H1 (cell line): Measurements from ENCODE around the gene CREG2. TPM values are rescaled to one million over a fixed set of nuclear protein-coding genes. Genes with fewer than 3 reads are reported as not detected.
A peak's percentile ranks its signal among the peaks of the same experiment; 100 is the strongest.

ENCODE experiments used
- CTCF ChIA-PET: fragments of 300-600 bp; sonication (Branson Sonifier 250); formaldehyde crosslinking; loops from one replicate; lab custom pipeline; 2021; ENCODE audit not compliant: partially characterized antibody; lab: Charles Lee
- POLR2A ChIA-PET: fragments of 300-600 bp; sonication (Branson Sonifier 250); formaldehyde crosslinking; loops from one replicate; lab custom pipeline; 2021; ENCODE audit warnings: inconsistent platforms; ENCODE audit not compliant: partially characterized antibody; lab: Charles Lee
- DNase-seq, 2 experiments: peaks; one replicate each; pipeline versions ENCODE4 v3.0.0 to v3.0.0-alpha.2; 2010 to 2022; ENCODE audit warnings: low spot score in 2 of 2, low read depth in 1 of 2, mixed read lengths in 1 of 2
- FAIRE-seq: peaks from 2 replicates; lab custom pipeline; 2011; peaks lifted over from hg19 to GRCh38; lab: Jason Lieb, UNC
- H2AFZ ChIP-seq: 2 replicates; pipeline ENCODE4 v1.8.1; 2012; ENCODE audit warnings: low read length, inconsistent platforms
- H2AK5ac ChIP-seq: 2 replicates; pipeline ENCODE4 v1.6.1; 2013; ENCODE audit warnings: low read depth, low read length
- H2BK120ac ChIP-seq: replicated peaks from 2 replicates; pipeline ENCODE3; 2013; ENCODE audit warnings: low read depth, low read length, inconsistent platforms
- H2BK12ac ChIP-seq: 2 replicates; pipeline ENCODE4 v1.6.1; 2013; ENCODE audit warnings: low read depth, low read length
- H2BK15ac ChIP-seq: 2 replicates; pipeline ENCODE4 v1.6.1; 2013; ENCODE audit warnings: low read length
- H2BK20ac ChIP-seq: 2 replicates; pipeline ENCODE4 v1.6.1; 2013; ENCODE audit warnings: low read length
- H2BK5ac ChIP-seq: 2 replicates; pipeline ENCODE4 v1.6.1; 2013; ENCODE audit warnings: low read depth, low read length
- H3K14ac ChIP-seq: 2 replicates; pipeline ENCODE4 v1.6.1; 2013; ENCODE audit warnings: inconsistent platforms; ENCODE audit not compliant: insufficient read length
- H3K18ac ChIP-seq: 2 replicates; pipeline ENCODE4 v1.6.1; 2013; ENCODE audit warnings: low read length; ENCODE audit errors: extremely low read depth
- H3K23ac ChIP-seq: 2 replicates; pipeline ENCODE4 v1.6.1; 2013; ENCODE audit warnings: inconsistent platforms; ENCODE audit not compliant: insufficient read length
- H3K23me2 ChIP-seq: 2 replicates; pipeline ENCODE4 v1.6.1; 2013; ENCODE audit warnings: low read depth, low read length
- H3K27ac ChIP-seq: 2 replicates; pipeline ENCODE4 v1.6.1; 2011; ENCODE audit warnings: low read depth, low read length, inconsistent platforms
- H3K27me3 ChIP-seq, 4 experiments: replicated peaks in 1 of 4; 1 replicate in 1 of 4; 2 replicates in 3 of 4; pipeline versions ENCODE4 v1.6.1 to v1.8.1; 2011 to 2013; ENCODE audit warnings: low read length in 3 of 4, mild to moderate bottlenecking in 3 of 4, inconsistent platforms in 2 of 4, mixed read lengths in 2 of 4, moderate library complexity in 1 of 4; ENCODE audit not compliant: control insufficient read depth in 3 of 4, insufficient read depth in 3 of 4; ENCODE audit errors: extremely low read depth in 1 of 4
- H3K36me3 ChIP-seq, 4 experiments: 2 replicates each; pipeline versions ENCODE4 v1.6.1 to v1.8.1; 2011 to 2013; ENCODE audit warnings: mild to moderate bottlenecking in 4 of 4, low read length in 3 of 4, moderate library complexity in 2 of 4, control low read depth in 1 of 4, inconsistent platforms in 1 of 4; ENCODE audit not compliant: insufficient read depth in 4 of 4, control insufficient read depth in 2 of 4
- H3K4ac ChIP-seq: replicated peaks from 2 replicates; pipeline ENCODE3; 2013; ENCODE audit warnings: low read length, low read depth, mixed read lengths, inconsistent platforms; ENCODE audit not compliant: insufficient read length
- H3K4me1 ChIP-seq, 4 experiments: replicated peaks in 1 of 4; 1 replicate in 1 of 4; 2 replicates in 3 of 4; pipeline versions ENCODE4 v1.6.1 to v1.8.1; 2011 to 2013; ENCODE audit warnings: low read length in 3 of 4, inconsistent platforms in 2 of 4, mixed read lengths in 1 of 4; ENCODE audit not compliant: insufficient read depth in 4 of 4, control insufficient read depth in 3 of 4
- H3K4me2 ChIP-seq, 2 experiments: 2 replicates each; pipeline versions ENCODE4 v1.6.1 to v1.8.1; 2011 to 2013; ENCODE audit warnings: low read depth in 2 of 2, low read length in 2 of 2, control low read depth in 1 of 2, inconsistent platforms in 1 of 2, mild to moderate bottlenecking in 1 of 2; ENCODE audit not compliant: insufficient read depth in 1 of 2
- H3K4me3 ChIP-seq, 4 experiments: fragments of 200-600, 300-600 bp in 1 of 4; sonication (generic), shearing (Covaris generic), sonication (Bioruptor Twin) in 1 of 4; 2 replicates each; pipeline versions ENCODE4 v1.5.1 to v1.8.1; 2011 to 2016; ENCODE audit warnings: low read length in 4 of 4, low read depth in 3 of 4, control low read depth in 2 of 4, inconsistent platforms in 2 of 4, mild to moderate bottlenecking in 2 of 4, mixed read lengths in 1 of 4, moderate library complexity in 1 of 4; ENCODE audit not compliant: insufficient read depth in 2 of 4; ENCODE audit errors: extremely low read depth in 1 of 4
- H3K56ac ChIP-seq: replicated peaks from 2 replicates; pipeline ENCODE3; 2013; ENCODE audit warnings: low read depth, mild to moderate bottlenecking, mixed read lengths, low read length, inconsistent platforms; ENCODE audit not compliant: insufficient read length
- H3K79me1 ChIP-seq: 2 replicates; pipeline ENCODE4 v1.6.1; 2013; ENCODE audit warnings: low read depth, low read length, control low read depth
- H3K79me2 ChIP-seq, 2 experiments: 2 replicates each; pipeline versions ENCODE4 v1.6.1 to v1.8.1; 2012 to 2013; ENCODE audit warnings: low read length in 2 of 2, mild to moderate bottlenecking in 2 of 2, inconsistent platforms in 1 of 2; ENCODE audit not compliant: insufficient read depth in 2 of 2, control insufficient read depth in 1 of 2
- H3K9ac ChIP-seq, 4 experiments: replicated peaks in 1 of 4; 1 replicate in 1 of 4; 2 replicates in 3 of 4; pipeline versions ENCODE4 v1.6.1 to v1.8.1; 2011 to 2013; ENCODE audit warnings: low read depth in 3 of 4, low read length in 3 of 4, control low read depth in 2 of 4, mild to moderate bottlenecking in 2 of 4, moderate library complexity in 2 of 4, inconsistent platforms in 1 of 4; ENCODE audit errors: extremely low read depth in 1 of 4
- H3K9me3 ChIP-seq, 2 experiments: 2 replicates each; pipeline versions ENCODE4 v1.6.1 to v1.8.1; 2012 to 2013; ENCODE audit warnings: mild to moderate bottlenecking in 2 of 2, moderate library complexity in 2 of 2, control low read depth in 1 of 2, inconsistent platforms in 1 of 2, low read depth in 1 of 2, low read length in 1 of 2, mixed read lengths in 1 of 2; ENCODE audit not compliant: insufficient read depth in 2 of 2
- H4K20me1 ChIP-seq, 2 experiments: replicated peaks in 1 of 2; 2 replicates each; pipeline versions ENCODE3 to v1.8.1; 2011 to 2013; ENCODE audit warnings: inconsistent platforms in 2 of 2, low read length in 2 of 2, mild to moderate bottlenecking in 1 of 2; ENCODE audit not compliant: insufficient read depth in 2 of 2, control insufficient read depth in 1 of 2
- H4K5ac ChIP-seq: 2 replicates; pipeline ENCODE4 v1.6.1; 2013; ENCODE audit warnings: low read length, low read depth, mixed read lengths, inconsistent platforms; ENCODE audit not compliant: insufficient read length
- H4K8ac ChIP-seq: 2 replicates; pipeline ENCODE4 v1.8.0; 2013; ENCODE audit warnings: mild to moderate bottlenecking, moderate library complexity, low read length, inconsistent platforms; ENCODE audit not compliant: insufficient read depth; ENCODE audit errors: extremely low read depth
- H4K91ac ChIP-seq: replicated peaks from 2 replicates; pipeline ENCODE3; 2013; ENCODE audit warnings: low read length, mixed read lengths, inconsistent platforms; ENCODE audit not compliant: insufficient read length
- CHD2 ChIP-seq: IDR thresholded peaks from 2 replicates; pipeline ENCODE4 v1.6.1; 2012; ENCODE audit warnings: low read length, improper control_type of control experiment
- CTCF ChIP-seq, 3 experiments: IDR thresholded peaks; 1 replicate in 2 of 3; 2 replicates in 1 of 3; pipeline versions ENCODE4 v1.5.1 to v1.6.1; 2011; ENCODE audit warnings: low read length in 3 of 3, mild to moderate bottlenecking in 3 of 3, inconsistent platforms in 2 of 3, low read depth in 1 of 3, moderate library complexity in 1 of 3; ENCODE audit not compliant: insufficient read depth in 1 of 3; ENCODE audit errors: control extremely low read depth in 1 of 3
- EP300 ChIP-seq, 2 experiments: IDR thresholded peaks; 1 replicate in 1 of 2; 2 replicates in 1 of 2; pipeline ENCODE4 v1.6.1; 2011 to 2012; ENCODE audit warnings: low read depth in 2 of 2, low read length in 2 of 2, mild to moderate bottlenecking in 2 of 2, borderline replicate concordance in 1 of 2, inconsistent platforms in 1 of 2, moderate library complexity in 1 of 2
- HDAC2 ChIP-seq, 2 experiments: fragments of 300-600 bp in 1 of 2; sonication (generic) in 1 of 2; IDR thresholded peaks; 2 replicates each; pipeline ENCODE4 v1.6.1; 2011 to 2012; ENCODE audit warnings: low read depth in 2 of 2, low read length in 2 of 2, mild to moderate bottlenecking in 2 of 2, moderate library complexity in 2 of 2, borderline replicate concordance in 1 of 2, inconsistent platforms in 1 of 2
- JUN ChIP-seq: IDR thresholded peaks from 2 replicates; pipeline ENCODE4 v1.6.1; 2011; ENCODE audit warnings: low read depth, mild to moderate bottlenecking, improper control_type of control experiment, low read length
- JUND ChIP-seq: IDR thresholded peaks from 2 replicates; pipeline ENCODE4 v1.6.1; 2011; ENCODE audit warnings: mild to moderate bottlenecking, improper control_type of control experiment, low read length
- KDM5A ChIP-seq: fragments of 200-600 bp; IDR thresholded peaks from 2 replicates; pipeline ENCODE4 v1.7.1; 2012; ENCODE audit warnings: mild to moderate bottlenecking, low read length, inconsistent platforms, mixed read lengths
- PHF8 ChIP-seq: fragments of 200-600 bp; sonication (generic); conservative IDR thresholded peaks from 2 replicates; pipeline ENCODE4 v1.7.1; 2012; ENCODE audit warnings: low read depth, mild to moderate bottlenecking, inconsistent platforms, low read length, moderate library complexity
- POLR2A ChIP-seq, 2 experiments: IDR thresholded peaks; 1 replicate in 1 of 2; 2 replicates in 1 of 2; pipeline ENCODE4 v1.6.1; 2011; ENCODE audit warnings: low read depth in 2 of 2, low read length in 2 of 2, mild to moderate bottlenecking in 2 of 2; ENCODE audit errors: control extremely low read depth in 1 of 2
- POLR2AphosphoS5 ChIP-seq: IDR thresholded peaks from 2 replicates; pipeline ENCODE4 v1.6.1; 2011; ENCODE audit warnings: low read depth, low read length
- POU5F1 ChIP-seq: IDR thresholded peaks from 2 replicates; pipeline ENCODE4 v1.6.1; 2011; ENCODE audit warnings: low read depth, mild to moderate bottlenecking, low read length, moderate library complexity
- WGBS, 2 experiments: shearing (Covaris generic) in 1 of 2; methylation state at CpG; one replicate each; pipeline versions ENCODE4 v1.1.6 to v1.1.7; 2013 to 2015; ENCODE audit warnings: low lambda C conversion rate in 2 of 2, mixed read lengths in 2 of 2, inconsistent platforms in 1 of 2, low coverage in 1 of 2, missing lambda C conversion rate in 1 of 2; ENCODE audit not compliant: insufficient replicate concordance in 2 of 2, insufficient coverage in 1 of 2, insufficient read length in 1 of 2; ENCODE audit errors: extremely low coverage in 1 of 2, missing lambda C conversion rate in 1 of 2; 5-methylcytosine and 5-hydroxymethylcytosine counted together
- polyA plus RNA-seq, 7 experiments: library from polyadenylated mRNA; depleted of rRNA in 3 of 7; stranded (reverse) in 5 of 7; unstranded in 2 of 7; fragments of >200 nt in 5 of 7; fragments of 200-250 nt in 2 of 7; gene quantifications; 1 replicate in 5 of 7; 2 replicates in 1 of 7; 4 replicates in 1 of 7; pipeline versions ENCODE4 v1.2.1 to v1.2.3, GENCODE V29; 2011 to 2013; ENCODE audit warnings: missing spikeins in 2 of 7, mixed read lengths in 2 of 7
- total RNA-seq: library from RNA; stranded (reverse); fragmentation: NEBNext Ultra II Directional; extraction: Animal tissue kit (Norgen Biotek cat#: 25700); gene quantifications from 2 replicates; pipeline ENCODE4 v1.2.1, GENCODE V29; 2021

Gene CREG2
- total and polyA plus RNA-seq, 2 of the 8 experiments (the other 6 are each of a cell fraction or from before 2014, with no cell fraction given), result 2.0 to 2.2 TPM

GRCh38 chr2:101299604-101300003 is 87.7 kb downstream of the CREG2 start:
- H4K91ac ChIP-seq, result no peak overlapping the region
- H3K4me3 ChIP-seq, result no peak overlapping the region
- no peak overlapping the region for H3K14ac ChIP-seq
- H2BK15ac ChIP-seq, result no peak overlapping the region
- peaks cover 0 to 3% (median 0%) of the 10 kb centered on the region in 4 experiments; a peak in 1 of 8 replicates for H3K36me3 ChIP-seq
- no peaks in the 10 kb centered on the region for H3K4me1 ChIP-seq
- H3K79me2 ChIP-seq, result peaks cover 0 to 80% of the 10 kb centered on the region in 2 experiments; a peak in 3 of 4 replicates
- H3K18ac ChIP-seq, result no peak overlapping the region
- no peaks in the 10 kb centered on the region for H3K9me3 ChIP-seq
- no peak for FAIRE-seq
- H4K5ac ChIP-seq, result no peak overlapping the region
- no peak overlapping the region for H2BK20ac ChIP-seq
- H3K4me2 ChIP-seq, result no peak overlapping the region
- H3K27ac ChIP-seq, result no peak overlapping the region
- H2BK12ac ChIP-seq, result no peak overlapping the region
- ChIA-PET CTCF (interaction anchor here (0.6 to 2.0 kb wide), 9 partner anchors 12 to 584 kb away, joined by 3 to 4 read pairs (median 3); partner anchors contain the start of gene CREG2), POLR2A (interaction anchor here (0.6 to 1.2 kb wide), 3 partner anchors 9 to 81 kb away, joined by 3 to 5 read pairs (median 3); partner anchors contain the start of gene RNF149)
- H3K23me2 ChIP-seq, result no peaks in the 10 kb centered on the region
- no peak overlapping the region for H2AFZ ChIP-seq
- no peak for DNase-seq
- H4K20me1 ChIP-seq, result peaks cover 2 to 13% of the 10 kb centered on the region in 2 experiments
- no peak overlapping the region for H3K4ac ChIP-seq
- no peak overlapping the region for H3K23ac ChIP-seq
- peaks cover 11% of the 10 kb centered on the region for H3K79me1 ChIP-seq
- no peak overlapping the region for H2AK5ac ChIP-seq
- H4K8ac ChIP-seq, result peak overlapping the region; percentile 86; the same call in 1 of the 2 replicates
- no peak overlapping the region for H3K9ac ChIP-seq
- WGBS, 2 experiments, result 94% methylated on average over 6 of the region's 6 CpGs; no CpG with 5 or more reads in 1 of the 2 experiments
- H3K27me3 ChIP-seq, result no peaks in the 10 kb centered on the region
- H2BK5ac ChIP-seq, result no peak overlapping the region
- H2BK120ac ChIP-seq, result no peak overlapping the region
- no peak overlapping the region for H3K56ac ChIP-seq
- TF ChIP-seq JUND (no peak), POLR2AphosphoS5 (no peak), CTCF (IDR thresholded peaks at IDR 0.05; ENCODE audit: control extremely low read depth in 1 of 3, insufficient read depth in 1 of 3, low read depth in 1 of 3, low read length in 3 of 3) (no peak), CHD2 (no peak), KDM5A (no peak), POLR2A (IDR thresholded peaks at IDR 0.05; ENCODE audit: control extremely low read depth in 1 of 2, low read depth in 2 of 2, low read length in 2 of 2) (no peak), POU5F1 (no peak), EP300 (IDR thresholded peaks at IDR 0.05; ENCODE audit: borderline replicate concordance in 1 of 2, low read depth in 2 of 2, low read length in 2 of 2) (no peak), HDAC2 (IDR thresholded peaks at IDR 0.05; ENCODE audit: borderline replicate concordance in 1 of 2, low read depth in 2 of 2, low read length in 2 of 2) (no peak), JUN (no peak), PHF8 (no peak)
